Esophagus squamous epithelium (tissue), 5 donors: ENCODE measurements around the gene DLGAP4. TPM values are rescaled to one million over a fixed set of nuclear protein-coding genes. Genes with fewer than 3 reads are reported as not detected.

Experiments used
- DNase-seq: peaks from one replicate; lab custom pipeline; 2025; lab: John Stamatoyannopoulos, UW
- H3K27ac ChIP-seq, 4 donors: fragments of 200-600 bp; sonication (generic); one replicate each; pipeline ENCODE4 v1.5.1; 2016 to 2019; ENCODE audit warnings: mild to moderate bottlenecking in 1 of 4
- H3K27me3 ChIP-seq, 4 donors: fragments of 200-600 bp; sonication (generic); 1 replicate in 3 of 4; 2 replicates in 1 of 4; pipeline versions ENCODE4 v1.5.1 to v1.6.0; 2017 to 2021; ENCODE audit warnings: antibody characterized with exemption in 1 of 4
- H3K36me3 ChIP-seq, 3 donors: fragments of 200-600 bp; sonication (generic); one replicate each; pipeline ENCODE4 v1.5.1; 2016 to 2019
- H3K4me1 ChIP-seq, 3 donors: fragments of 200-600 bp; sonication (generic); one replicate each; pipeline ENCODE4 v1.5.1; 2017 to 2019
- H3K4me3 ChIP-seq, 4 donors: fragments of 200-600 bp; sonication (generic); 1 replicate in 3 of 4; 2 replicates in 1 of 4; pipeline ENCODE4 v1.5.1; 2016 to 2019; ENCODE audit warnings: mild to moderate bottlenecking in 2 of 4, moderate library complexity in 1 of 4
- H3K9me3 ChIP-seq, 3 donors: fragments of 200-600 bp; sonication (generic); one replicate each; pipeline ENCODE4 v1.5.1; 2016 to 2019
- CTCF ChIP-seq, 6 experiments: fragments of 450-650 bp in 4 of 6; fragments of 200-600 bp in 2 of 6; sonication (generic) in 2 of 6; IDR thresholded peaks; one replicate each; pipeline ENCODE4 v1.5.1; 2016 to 2019; ENCODE audit warnings: antibody characterized with exemption in 6 of 6, mild to moderate bottlenecking in 4 of 6, moderate library complexity in 4 of 6
- POLR2A ChIP-seq, 4 donors: fragments of 450-650 bp; IDR thresholded peaks; one replicate each; pipeline ENCODE4 v1.6.1; 2017; ENCODE audit warnings: antibody characterized with exemption in 4 of 4, mild to moderate bottlenecking in 4 of 4, moderate library complexity in 3 of 4
- WGBS, 2 donors: methylation state at CpG; one replicate each; pipeline ENCODE4 v1.1.5; 2018; 5-methylcytosine and 5-hydroxymethylcytosine counted together
- intact Hi-C: fragments of 100-400 bp; cut with DNase I; formaldehyde crosslinking; loops from one replicate; pipeline ENCODE4 v1.15.0; 2022
- total RNA-seq, 4 donors: library from RNA; depleted of rRNA; stranded (reverse); fragments of >200 nt; gene quantifications; one replicate each; pipeline ENCODE4 v1.1.0, GENCODE V29; 2016
- donor health status: DM: yes; HTN: yes; CAD: no.

Gene DLGAP4
- total RNA-seq, 4 donors from 2014 or later: 9.4 to 40.4 (median 16.4) TPM

- no peak overlapping the region for H3K27ac ChIP-seq
- DNase-seq: no peak
- H3K36me3 ChIP-seq: peaks cover 26 to 85% (median 34%) of the 10 kb centered on the region in 3 donors
- intact Hi-C loops: no loop called here
- H3K27me3 ChIP-seq: no peaks in the 10 kb centered on the region
- WGBS, 2 donors: 91 to 92% methylated on average over 23 to 26 of the region's 26 CpGs
- no peak overlapping the region for H3K4me3 ChIP-seq
- no peaks in the 10 kb centered on the region for H3K9me3 ChIP-seq
- TF ChIP-seq CTCF (IDR thresholded peaks at IDR 0.05) (no peak), POLR2A (IDR thresholded peaks at IDR 0.05) (no peak)
- peaks cover 0 to 14% (median 4%) of the 10 kb centered on the region in 3 donors for H3K4me1 ChIP-seq
Measured at GRCh38 chr20:36499211-36499610, 193.1 kb downstream of the DLGAP4 start.

GRCh38 chr20:36499723-36500501 lies 193.8 kb downstream of the DLGAP4 start:
- Histone ChIP-seq H3K36me3 (peaks cover 26 to 92% (median 34%) of the 10 kb centered on the region in 3 donors), H3K9me3 (no peaks in the 10 kb centered on the region), H3K4me3 (no peak overlapping the region), H3K27ac (peak overlapping the region in 1 of 4 donors; percentile 12), H3K4me1 (peaks cover 0 to 11% (median 0%) of the 10 kb centered on the region in 3 donors), H3K27me3 (no peaks in the 10 kb centered on the region)
- WGBS, 2 donors: 80 to 88% methylated on average over 6 to 20 of the region's 31 CpGs
- intact Hi-C loops: no loop called here
- DNase-seq: no peak
- TF ChIP-seq POLR2A (IDR thresholded peaks at IDR 0.05): no peak
- no peak for TF ChIP-seq CTCF (IDR thresholded peaks at IDR 0.05)

GRCh38 chr20:36501367-36502006 lies 195.3 kb downstream of the DLGAP4 start:
- peaks cover 26 to 100% (median 34%) of the 10 kb centered on the region in 3 donors for H3K36me3 ChIP-seq
- no peak for DNase-seq
- 52 to 70% methylated on average over 3 of the region's 3 CpGs for WGBS, 2 donors

GRCh38 chr20:36504295-36504694 lies 198.2 kb downstream of the DLGAP4 start:
- 89 to 95% methylated on average over 4 of the region's 4 CpGs for WGBS, 2 donors
- no peak overlapping the region for H3K27ac ChIP-seq
- DNase-seq: no peak
- no peak overlapping the region for H3K4me3 ChIP-seq
- peaks cover 0 to 6% (median 0%) of the 10 kb centered on the region in 3 donors for H3K4me1 ChIP-seq
- TF ChIP-seq CTCF (IDR thresholded peaks at IDR 0.05) (peak in 1 of 6 experiments; percentile 18), POLR2A (IDR thresholded peaks at IDR 0.05) (no peak)
- intact Hi-C loops: no loop called here
- H3K9me3 ChIP-seq: no peaks in the 10 kb centered on the region
- no peaks in the 10 kb centered on the region for H3K27me3 ChIP-seq
- peaks cover 6 to 100% (median 13%) of the 10 kb centered on the region in 3 donors for H3K36me3 ChIP-seq

More at GRCh38 chr20:36501367-36502006, 195.3 kb downstream of the DLGAP4 start:
- no peak overlapping the region for H3K27ac ChIP-seq
- no peak overlapping the region for H3K4me3 ChIP-seq
- intact Hi-C loops: no loop called here
- no peaks in the 10 kb centered on the region for H3K27me3 ChIP-seq
- no peaks in the 10 kb centered on the region for H3K9me3 ChIP-seq
- TF ChIP-seq POLR2A (IDR thresholded peaks at IDR 0.05): no peak
- TF ChIP-seq CTCF (IDR thresholded peaks at IDR 0.05): no peak
- peaks cover 0 to 6% (median 0%) of the 10 kb centered on the region in 3 donors for H3K4me1 ChIP-seq

GRCh38 chr20:36506253-36506652 lies 200.1 kb downstream of the DLGAP4 start:
- Histone ChIP-seq H3K27me3 (no peaks in the 10 kb centered on the region), H3K27ac (no peak overlapping the region), H3K9me3 (no peaks in the 10 kb centered on the region), H3K36me3 (peaks cover 4 to 100% (median 8%) of the 10 kb centered on the region in 3 donors), H3K4me3 (no peak overlapping the region), H3K4me1 (peaks cover 0 to 6% (median 0%) of the 10 kb centered on the region in 3 donors)
- WGBS, 2 donors: 31 to 33% methylated on average over 1 of the region's 1 CpG
- TF ChIP-seq POLR2A (IDR thresholded peaks at IDR 0.05): no peak
- peak in 3 of 6 experiments; percentile 4 to 37 (median 13) for TF ChIP-seq CTCF (IDR thresholded peaks at IDR 0.05)
- intact Hi-C loops: no loop called here
- DNase-seq: no peak
